ENCODE measurements around the gene ZBTB42.

ZBTB42 gene

GRCh38 chr14:104801520-104802393, 856 bp downstream of the ZBTB42 start:
- TF ChIP-seq CTCF (IDR thresholded peaks at IDR 0.05) = no peak
- Histone ChIP-seq H3K27me3 (no peaks in the 10 kb centered on the region), H3K9me3 (no peaks in the 10 kb centered on the region), H3K36me3 (no peaks in the 10 kb centered on the region), H3K4me1 (peaks cover 5 to 58% (median 28%) of the 10 kb centered on the region in 4 donors), H3K4me3 (peak overlapping the region; percentile 61 to 89), H3K27ac (peak overlapping the region; percentile 84 to 99)
- DNase-seq = no peak
- intact Hi-C loops (cut with DNase I; ENCODE audit: low total_unique reads) = no loop called here

- Histone ChIP-seq H3K9me3 (no peaks in the 10 kb centered on the region), H3K36me3 (no peaks in the 10 kb centered on the region), H3K4me3 (no peak overlapping the region), H3K27ac (no peak overlapping the region), H3K4me1 (peaks cover 5 to 50% (median 26%) of the 10 kb centered on the region in 4 donors), H3K27me3 (no peaks in the 10 kb centered on the region)
- no peak for DNase-seq
- intact Hi-C loops (cut with DNase I; ENCODE audit: low total_unique reads) = no loop called here
- TF ChIP-seq CTCF (IDR thresholded peaks at IDR 0.05) = no peak
Observed at GRCh38 chr14:104802394-104803184, 1.7 kb downstream of the ZBTB42 start.

GRCh38 chr14:104803280-104803911, 2.5 kb downstream of the ZBTB42 start:
- H3K4me1 ChIP-seq = peaks cover 5 to 44% (median 24%) of the 10 kb centered on the region in 4 donors
- no peaks in the 10 kb centered on the region for H3K27me3 ChIP-seq
- H3K36me3 ChIP-seq = no peaks in the 10 kb centered on the region
- no peak for DNase-seq
- no peak for TF ChIP-seq CTCF (IDR thresholded peaks at IDR 0.05)
- H3K27ac ChIP-seq = no peak overlapping the region
- H3K9me3 ChIP-seq = no peaks in the 10 kb centered on the region
- intact Hi-C loops (cut with DNase I; ENCODE audit: low total_unique reads) = no loop called here
- no peak overlapping the region for H3K4me3 ChIP-seq

GRCh38 chr14:104803912-104804410, 3.1 kb downstream of the ZBTB42 start:
- DNase-seq = no peak
- no peak for TF ChIP-seq CTCF (IDR thresholded peaks at IDR 0.05)
- intact Hi-C loops (cut with DNase I; ENCODE audit: low total_unique reads) = no loop called here
- Histone ChIP-seq H3K4me3 (no peak overlapping the region), H3K27me3 (no peaks in the 10 kb centered on the region), H3K9me3 (no peaks in the 10 kb centered on the region), H3K27ac (no peak overlapping the region), H3K36me3 (no peaks in the 10 kb centered on the region), H3K4me1 (peaks cover 5 to 44% (median 24%) of the 10 kb centered on the region in 4 donors)

GRCh38 chr14:104804481-104805325, 3.8 kb downstream of the ZBTB42 start:
- TF ChIP-seq CTCF (IDR thresholded peaks at IDR 0.05) = no peak
- no peak overlapping the region for H3K4me3 ChIP-seq
- no peaks in the 10 kb centered on the region for H3K27me3 ChIP-seq
- no peak overlapping the region for H3K27ac ChIP-seq
- intact Hi-C loops (cut with DNase I; ENCODE audit: low total_unique reads) = no loop called here
- no peaks in the 10 kb centered on the region for H3K36me3 ChIP-seq
- no peak for DNase-seq
- H3K9me3 ChIP-seq = no peaks in the 10 kb centered on the region
- peaks cover 5 to 41% (median 21%) of the 10 kb centered on the region in 4 donors for H3K4me1 ChIP-seq
